Neural cell (in vitro differentiated cells): ENCODE data around the gene ZC3H12C. TPM values are rescaled to one million over a fixed set of nuclear protein-coding genes. Genes with fewer than 3 reads are reported as not detected.

ENCODE experiments used
- H2AFZ ChIP-seq: fragments of 200-600, 300-800 bp; sonication (generic), shearing (Covaris generic); 2 replicates; pipeline ENCODE4 v1.6.0; 2014; ENCODE audit warnings: low read depth, mild to moderate bottlenecking, antibody characterized with exemption, low read length, moderate library complexity
- H3F3A ChIP-seq: fragments of 200-600 bp; shearing (Covaris generic); 2 replicates; pipeline ENCODE4 v1.6.1; 2016; ENCODE audit warnings: mild to moderate bottlenecking, moderate library complexity, mixed read lengths, antibody characterized with exemption, low read length; ENCODE audit not compliant: insufficient read depth, poor library complexity, severe bottlenecking
- H3K27ac ChIP-seq: fragments of 200-600, 300-800 bp; sonication (generic), shearing (Covaris generic); 2 replicates; pipeline ENCODE4 v1.5.1; 2014; ENCODE audit warnings: mild to moderate bottlenecking, low read length, moderate library complexity
- H3K27me3 ChIP-seq: fragments of 300-800, 200-600 bp; sonication (generic), shearing (Covaris generic); 2 replicates; pipeline ENCODE4 v1.6.0; 2014; ENCODE audit warnings: mild to moderate bottlenecking, low read depth, low read length, moderate library complexity; ENCODE audit not compliant: insufficient read depth
- H3K36me3 ChIP-seq: fragments of 300-800, 200-600 bp; sonication (generic), shearing (Covaris generic); 2 replicates; pipeline ENCODE4 v1.5.1; 2014; ENCODE audit warnings: mild to moderate bottlenecking, antibody characterized with exemption, low read length, moderate library complexity; ENCODE audit not compliant: insufficient read depth
- H3K4me2 ChIP-seq: fragments of 300-800, 200-600 bp; sonication (generic), shearing (Covaris generic); 2 replicates; pipeline ENCODE4 v1.6.0; 2014; ENCODE audit warnings: mild to moderate bottlenecking, low read length
- H3K4me3 ChIP-seq: fragments of 300-800, 200-600 bp; sonication (generic), shearing (Covaris generic); 2 replicates; pipeline ENCODE4 v1.5.1; 2014; ENCODE audit warnings: mild to moderate bottlenecking, low read length, moderate library complexity
- H3K79me2 ChIP-seq: fragments of 200-600 bp; shearing (Covaris generic); replicated peaks from 2 replicates; pipeline ENCODE4 v1.6.0; 2014; ENCODE audit warnings: mild to moderate bottlenecking, low read length, moderate library complexity; ENCODE audit not compliant: insufficient read depth
- H3K9ac ChIP-seq: fragments of 300-800, 200-600 bp; sonication (generic), shearing (Covaris generic); 2 replicates; pipeline ENCODE4 v1.6.1; 2016; ENCODE audit warnings: mild to moderate bottlenecking, low read length, mixed read lengths
- H3K9me2 ChIP-seq: fragments of 200-600 bp; shearing (Covaris generic); 2 replicates; pipeline ENCODE4 v1.6.1; 2016; ENCODE audit warnings: mild to moderate bottlenecking, low read length, mixed read lengths; ENCODE audit not compliant: insufficient read depth
- H3K9me3 ChIP-seq: fragments of 200-600, 300-800 bp; sonication (generic), shearing (Covaris generic); 2 replicates; pipeline ENCODE4 v1.6.1; 2016; ENCODE audit warnings: mild to moderate bottlenecking, mixed run types, low read length, moderate library complexity, mixed read lengths
- H4K20me1 ChIP-seq: fragments of 200-600 bp; shearing (Covaris generic); 2 replicates; pipeline ENCODE4 v1.6.1; 2016; ENCODE audit warnings: mild to moderate bottlenecking, mixed run types; ENCODE audit not compliant: insufficient read depth
- EP300 ChIP-seq: fragments of 450-650 bp; conservative IDR thresholded peaks from 2 replicates; pipeline ENCODE4 v1.6.1; 2014; ENCODE audit warnings: antibody characterized with exemption, mild to moderate bottlenecking, moderate library complexity; ENCODE audit not compliant: poor library complexity, severe bottlenecking
- EZH2 ChIP-seq: fragments of 200-600, 300-800 bp; shearing (Covaris generic), sonication (generic); IDR thresholded peaks from 2 replicates; pipeline ENCODE4 v1.6.1; 2014; ENCODE audit warnings: antibody characterized with exemption, low read length, borderline replicate concordance, mild to moderate bottlenecking; ENCODE audit not compliant: insufficient read depth, poor library complexity, severe bottlenecking
- MXI1 ChIP-seq: fragments of 450-650 bp; conservative IDR thresholded peaks from 2 replicates; pipeline ENCODE4 v1.6.1; 2014; ENCODE audit warnings: antibody characterized with exemption, mild to moderate bottlenecking; ENCODE audit not compliant: poor library complexity, severe bottlenecking
- POLR2AphosphoS5 ChIP-seq: IDR thresholded peaks from 2 replicates; pipeline ENCODE4 v1.6.1; 2012
- RAD21 ChIP-seq: fragments of 450-650 bp; conservative IDR thresholded peaks from 2 replicates; pipeline ENCODE4 v1.6.1; 2014; ENCODE audit warnings: antibody characterized with exemption, mild to moderate bottlenecking, moderate library complexity
- REST ChIP-seq: IDR thresholded peaks from 2 replicates; pipeline ENCODE4 v1.6.1; 2012; ENCODE audit warnings: borderline replicate concordance
- SMC3 ChIP-seq: fragments of 450-650 bp; conservative IDR thresholded peaks from 2 replicates; pipeline ENCODE4 v1.6.1; 2014; ENCODE audit warnings: antibody characterized with exemption, mild to moderate bottlenecking, moderate library complexity; ENCODE audit not compliant: poor library complexity
- TAF1 ChIP-seq: IDR thresholded peaks from 2 replicates; pipeline ENCODE4 v1.6.1; 2012; ENCODE audit warnings: low read depth
- polyA plus RNA-seq: library from polyadenylated mRNA; depleted of rRNA; stranded (reverse); fragments of >200 nt; gene quantifications from 2 replicates; pipeline ENCODE4 v1.2.3, GENCODE V29; 2014
- TF ChIP-seq, protein P1 (sequence below): fragments of 450-650 bp; IDR thresholded peaks from 2 replicates; pipeline ENCODE4 v1.5.1; 2014; ENCODE audit warnings: antibody characterized with exemption, mild to moderate bottlenecking, moderate library complexity; ENCODE audit not compliant: poor library complexity, severe bottlenecking

ZC3H12C gene
- polyA plus RNA-seq, 1 donor from 2014 or later: 15.1 TPM

DNA sequence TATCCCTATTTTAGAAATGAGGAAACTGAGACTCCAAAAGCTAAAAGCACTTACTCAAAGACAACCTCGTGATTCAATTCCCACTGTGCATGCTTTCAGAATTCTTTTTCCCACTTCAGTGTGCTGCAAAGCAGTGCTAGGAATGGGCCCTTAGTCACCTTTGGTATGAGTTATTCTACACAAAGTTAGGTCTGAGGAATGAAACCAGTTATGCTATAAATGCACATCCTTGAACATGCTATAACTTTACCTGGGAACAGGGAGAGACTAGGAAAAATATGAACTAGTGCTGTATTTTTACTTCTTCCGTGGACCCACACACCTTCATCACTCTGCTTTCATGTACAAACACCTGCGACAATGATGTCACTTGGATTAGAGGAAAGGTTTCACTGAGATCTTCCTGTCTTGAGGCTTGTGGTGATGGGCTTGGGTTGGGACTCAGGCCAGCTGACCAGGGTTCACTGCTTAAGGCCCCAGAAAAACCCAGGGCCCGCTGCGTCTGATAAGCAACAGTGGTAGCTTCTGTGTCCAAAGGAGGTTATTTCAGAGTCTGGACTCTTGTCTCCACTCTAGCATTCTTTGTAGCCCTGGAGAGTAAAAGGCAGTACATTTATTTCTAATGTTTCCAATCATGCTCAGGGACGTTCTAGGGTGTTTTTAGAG is 81.6 kb downstream of the ZC3H12C start:
- H3K79me2 ChIP-seq: no peaks in the 10 kb centered on the region
- H3K27me3 ChIP-seq: no peaks in the 10 kb centered on the region
- H3F3A ChIP-seq: no peaks in the 10 kb centered on the region
- H4K20me1 ChIP-seq: no peaks in the 10 kb centered on the region
- H3K36me3 ChIP-seq: no peaks in the 10 kb centered on the region
- no peak overlapping the region for H2AFZ ChIP-seq
- TF ChIP-seq, protein P1, sequence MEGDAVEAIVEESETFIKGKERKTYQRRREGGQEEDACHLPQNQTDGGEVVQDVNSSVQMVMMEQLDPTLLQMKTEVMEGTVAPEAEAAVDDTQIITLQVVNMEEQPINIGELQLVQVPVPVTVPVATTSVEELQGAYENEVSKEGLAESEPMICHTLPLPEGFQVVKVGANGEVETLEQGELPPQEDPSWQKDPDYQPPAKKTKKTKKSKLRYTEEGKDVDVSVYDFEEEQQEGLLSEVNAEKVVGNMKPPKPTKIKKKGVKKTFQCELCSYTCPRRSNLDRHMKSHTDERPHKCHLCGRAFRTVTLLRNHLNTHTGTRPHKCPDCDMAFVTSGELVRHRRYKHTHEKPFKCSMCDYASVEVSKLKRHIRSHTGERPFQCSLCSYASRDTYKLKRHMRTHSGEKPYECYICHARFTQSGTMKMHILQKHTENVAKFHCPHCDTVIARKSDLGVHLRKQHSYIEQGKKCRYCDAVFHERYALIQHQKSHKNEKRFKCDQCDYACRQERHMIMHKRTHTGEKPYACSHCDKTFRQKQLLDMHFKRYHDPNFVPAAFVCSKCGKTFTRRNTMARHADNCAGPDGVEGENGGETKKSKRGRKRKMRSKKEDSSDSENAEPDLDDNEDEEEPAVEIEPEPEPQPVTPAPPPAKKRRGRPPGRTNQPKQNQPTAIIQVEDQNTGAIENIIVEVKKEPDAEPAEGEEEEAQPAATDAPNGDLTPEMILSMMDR: no peak
- TF ChIP-seq TAF1 (no peak), EZH2 (no peak), REST (no peak)
- H3K4me2 ChIP-seq: no peak overlapping the region
- no peak overlapping the region for H3K27ac ChIP-seq
- H3K9me3 ChIP-seq: no peaks in the 10 kb centered on the region
- H3K4me3 ChIP-seq: no peak overlapping the region
- no peaks in the 10 kb centered on the region for H3K9me2 ChIP-seq
- no peak overlapping the region for H3K9ac ChIP-seq

GRCh38 chr11:110176366-110177085 is 83.3 kb downstream of the ZC3H12C start:
- Histone ChIP-seq H3K27me3 (no peaks in the 10 kb centered on the region), H3K9me2 (no peaks in the 10 kb centered on the region), H3K9me3 (no peaks in the 10 kb centered on the region), H4K20me1 (no peaks in the 10 kb centered on the region), H3K27ac (no peak overlapping the region), H3K79me2 (no peaks in the 10 kb centered on the region), H3K9ac (no peak overlapping the region), H3K4me3 (no peak overlapping the region), H3F3A (no peaks in the 10 kb centered on the region), H3K4me2 (no peak overlapping the region), H3K36me3 (no peaks in the 10 kb centered on the region), H2AFZ (no peak overlapping the region)
- TF ChIP-seq RAD21 (no peak), SMC3 (no peak), TAF1 (no peak), EZH2 (no peak), MXI1 (no peak), EP300 (no peak), REST (no peak), POLR2AphosphoS5 (no peak)
